ENCODE results near the gene IMPACT.

GRCh38 chr18:24502667-24503523, 76.4 kb downstream of the IMPACT start:
- no peak for TF ChIP-seq TAF1 (IDR thresholded peaks at IDR 0.05; ENCODE audit: borderline replicate concordance, insufficient read depth, low read length)
- TF ChIP-seq REST (IDR thresholded peaks at IDR 0.05; ENCODE audit: insufficient read depth in 1 of 2, low read depth in 2 of 2, low read length in 2 of 2) = no peak
